ENCODE data around the gene CNEP1R1.
"Not testable (repeated sequence)": the region's sequence is repeated elsewhere in the genome, so short reads cannot be mapped to it uniquely, and the experiment has no call there.

The CNEP1R1 gene

GRCh38 chr16:50024684-50025536 lies at the start of gene CNEP1R1:
TSS of gene CNEP1R1 (plus strand) at chr16:50025225. CDS start at chr16:50025316, 91 bp downstream.
- peak; percentile 93 to 98 for DNase-seq

GRCh38 chr16:49977427-49977826 lies 47.6 kb upstream of the CNEP1R1 start:
- DNase-seq: no peak

- DNase-seq: no peak
These were observed 46.3 kb upstream of the CNEP1R1 start for GRCh38 chr16:49978569-49979326.

- no peak for DNase-seq
These were observed 44.9 kb upstream of the CNEP1R1 start for GRCh38 chr16:49980166-49980565.

- no peak for DNase-seq
These were observed 38.5 kb upstream of the CNEP1R1 start for GRCh38 chr16:49986351-49987124.

- DNase-seq: no peak
These were observed 37.6 kb upstream of the CNEP1R1 start for GRCh38 chr16:49987381-49987780.

GRCh38 chr16:49992825-49993224 lies 32.2 kb upstream of the CNEP1R1 start:
- DNase-seq: no peak

GRCh38 chr16:49993579-49993978 lies 31.4 kb upstream of the CNEP1R1 start:
- no peak for DNase-seq

- DNase-seq: no peak
These were observed 31.0 kb upstream of the CNEP1R1 start for GRCh38 chr16:49994006-49994405.

GRCh38 chr16:49995720-49996119 lies 29.3 kb upstream of the CNEP1R1 start:
- no peak for DNase-seq

- DNase-seq: no peak
These were observed 27.2 kb upstream of the CNEP1R1 start for GRCh38 chr16:49997721-49998251.

GRCh38 chr16:49998991-49999390 lies 26.0 kb upstream of the CNEP1R1 start:
- DNase-seq: no peak

GRCh38 chr16:50001144-50001543 lies 23.9 kb upstream of the CNEP1R1 start:
- DNase-seq: no peak

GRCh38 chr16:50002190-50002589 lies 22.8 kb upstream of the CNEP1R1 start:
- DNase-seq: no peak

GRCh38 chr16:50004239-50004638 lies 20.8 kb upstream of the CNEP1R1 start:
- DNase-seq: no peak

- DNase-seq: no peak
These were observed 18.1 kb upstream of the CNEP1R1 start for GRCh38 chr16:50006964-50007363.

GRCh38 chr16:50007744-50008143 lies 17.3 kb upstream of the CNEP1R1 start:
- no peak for DNase-seq

GRCh38 chr16:50010212-50010611 lies 14.8 kb upstream of the CNEP1R1 start:
- no peak for DNase-seq

GRCh38 chr16:50011707-50012106 lies 13.3 kb upstream of the CNEP1R1 start:
- DNase-seq: no peak

- no peak for DNase-seq
These were observed 12.8 kb upstream of the CNEP1R1 start for GRCh38 chr16:50012182-50012581.

- DNase-seq: not testable (repeated sequence)
These were observed 10.8 kb upstream of the CNEP1R1 start for GRCh38 chr16:50014211-50014610.

- DNase-seq: no peak
These were observed 9.4 kb upstream of the CNEP1R1 start for GRCh38 chr16:50015631-50016030.

- DNase-seq: no peak
These were observed 7.5 kb upstream of the CNEP1R1 start for GRCh38 chr16:50017553-50017952.
